ENCODE data around the gene EPB41. TPM values are rescaled to one million over a fixed set of nuclear protein-coding genes. Genes with fewer than 3 reads are reported as not detected.

The EPB41 gene
- total and polyA plus RNA-seq, 2 of the 8 experiments (the other 6 are each of a cell fraction or from before 2014, with no cell fraction given), result 36.7 to 109 TPM

DNA sequence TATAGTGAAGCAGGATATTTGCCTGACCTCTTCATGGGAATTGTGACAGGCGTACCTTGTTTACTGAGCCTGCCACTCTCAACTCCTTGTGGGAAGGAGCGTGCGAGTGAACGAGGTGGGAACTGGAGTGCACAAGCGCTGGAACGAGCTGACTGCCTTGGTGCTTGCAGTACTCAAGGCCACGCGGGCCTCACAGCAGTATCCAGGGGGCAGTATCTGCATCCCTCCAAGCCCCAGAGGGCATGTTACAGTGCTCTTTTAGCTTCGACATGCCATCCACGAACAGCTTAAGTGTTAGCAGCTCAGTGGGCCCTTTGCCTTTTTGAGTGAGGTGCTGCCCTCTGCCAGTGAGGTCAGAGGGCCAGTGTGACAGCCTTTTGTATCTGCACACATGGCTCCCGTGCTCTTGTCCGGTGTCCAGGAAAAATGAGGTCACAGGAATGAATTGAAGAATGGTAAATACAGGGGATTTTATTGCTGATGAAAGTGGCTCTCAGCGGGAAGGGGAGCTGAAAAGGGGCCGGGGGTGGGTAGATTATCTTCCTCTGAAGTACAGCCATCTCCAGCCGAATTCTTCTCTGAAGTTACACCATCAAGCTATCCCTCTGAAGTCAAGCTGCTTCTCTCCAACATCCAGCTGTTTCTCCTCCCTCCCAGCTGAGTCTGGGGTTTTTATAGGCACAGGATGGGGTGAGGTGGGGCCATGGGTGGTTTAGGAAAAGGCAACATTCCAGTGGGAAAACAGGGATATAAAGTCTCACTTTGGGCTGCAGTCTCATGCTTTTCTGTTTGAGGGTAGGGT is 69.3 kb downstream of the EPB41 start:
- no peaks in the 10 kb centered on the region for H3K9me3 ChIP-seq (ENCODE audit: insufficient read depth in 2 of 2, low read depth in 1 of 2, low read length in 1 of 2)
- no peak overlapping the region for H2BK20ac ChIP-seq (ENCODE audit: low read length)
- H3K23me2 ChIP-seq (ENCODE audit: low read depth, low read length), result no peaks in the 10 kb centered on the region
- H3K4ac ChIP-seq (replicated peaks; ENCODE audit: insufficient read length, low read depth, low read length), result no peak overlapping the region
- ChIA-PET CTCF (ENCODE audit: partially characterized antibody) (interaction anchor here (0.6 to 2.7 kb wide), 23 partner anchors 10 to 716 kb away, joined by 3 to 12 read pairs (median 3); no protein-coding TSS in a partner anchor), POLR2A (ENCODE audit: partially characterized antibody) (interaction anchor here (0.6 to 1.1 kb wide), 3 partner anchors 67 to 203 kb away, joined by 3 to 5 read pairs (median 3); partner anchors contain the start of gene EPB41)
- H2AFZ ChIP-seq (ENCODE audit: low read length), result no peak overlapping the region
- peaks cover 4% of the 10 kb centered on the region for H3K79me1 ChIP-seq (ENCODE audit: low read depth, low read length)
- no peak overlapping the region for H3K4me3 ChIP-seq (ENCODE audit: extremely low read depth in 1 of 4, insufficient read depth in 2 of 4, low read depth in 3 of 4, low read length in 4 of 4)
- H3K9ac ChIP-seq (replicated peaks in 1 of 4; ENCODE audit: extremely low read depth in 1 of 4, low read depth in 3 of 4, low read length in 3 of 4), result peak overlapping the region in 1 of 4 experiments; percentile 38; a peak in 1 of 7 replicates
- no peak overlapping the region for H2BK12ac ChIP-seq (ENCODE audit: low read depth, low read length)
- no peak overlapping the region for H3K18ac ChIP-seq (ENCODE audit: extremely low read depth, low read length)
- 61% methylated on average over 15 of the region's 15 CpGs; no CpG with 5 or more reads in 1 of the 2 experiments for WGBS, 2 experiments (ENCODE audit: extremely low coverage in 1 of 2, insufficient coverage in 1 of 2, insufficient read length in 1 of 2, insufficient replicate concordance in 2 of 2, low coverage in 1 of 2, low lambda C conversion rate in 2 of 2, missing lambda C conversion rate in 1 of 2)
- no peak overlapping the region for H4K5ac ChIP-seq (ENCODE audit: insufficient read length, low read depth, low read length)
- no peak overlapping the region for H2BK15ac ChIP-seq (ENCODE audit: low read length)
- H3K36me3 ChIP-seq (ENCODE audit: control insufficient read depth in 2 of 4, insufficient read depth in 4 of 4, low read length in 3 of 4), result no peaks in the 10 kb centered on the region; a peak in 1 of 8 replicates
- no peak overlapping the region for H4K91ac ChIP-seq (replicated peaks; ENCODE audit: insufficient read length, low read length)
- no peaks in the 10 kb centered on the region for H4K20me1 ChIP-seq (replicated peaks in 1 of 2; ENCODE audit: control insufficient read depth in 1 of 2, insufficient read depth in 2 of 2, low read length in 2 of 2)
- H3K56ac ChIP-seq (replicated peaks; ENCODE audit: insufficient read length, low read depth, low read length), result no peak overlapping the region
- no peaks in the 10 kb centered on the region for H3K27me3 ChIP-seq (replicated peaks in 1 of 4; ENCODE audit: control insufficient read depth in 3 of 4, extremely low read depth in 1 of 4, insufficient read depth in 3 of 4, low read length in 3 of 4)
- no peak overlapping the region for H2AK5ac ChIP-seq (ENCODE audit: low read depth, low read length)
- 0 out of 2 replicates have a peak overlapping the region, but pooled peaks have one; percentile 46 for H3K27ac ChIP-seq (ENCODE audit: low read depth, low read length)
- H3K79me2 ChIP-seq (ENCODE audit: control insufficient read depth in 1 of 2, insufficient read depth in 2 of 2, low read length in 2 of 2), result peaks cover 0 to 23% of the 10 kb centered on the region in 2 experiments; a peak in 2 of 4 replicates
- no peak overlapping the region for H3K14ac ChIP-seq (ENCODE audit: insufficient read length)
- H3K23ac ChIP-seq (ENCODE audit: insufficient read length), result no peak overlapping the region
- no peak for FAIRE-seq
- H4K8ac ChIP-seq (ENCODE audit: extremely low read depth, insufficient read depth, low read length), result no peak overlapping the region
- DNase-seq (ENCODE audit: low read depth in 1 of 2, low spot score in 2 of 2), result peak in 1 of 2 experiments; percentile 58
- no peak overlapping the region for H2BK120ac ChIP-seq (replicated peaks; ENCODE audit: low read depth, low read length)
- peak overlapping the region; percentile 36; the same call in 1 of the 2 replicates for H2BK5ac ChIP-seq (ENCODE audit: low read depth, low read length)
- H3K4me1 ChIP-seq (replicated peaks in 1 of 4; ENCODE audit: control insufficient read depth in 3 of 4, insufficient read depth in 4 of 4, low read length in 3 of 4), result peaks cover 2 to 7% (median 5%) of the 10 kb centered on the region in 4 experiments
- H3K4me2 ChIP-seq (ENCODE audit: insufficient read depth in 1 of 2, low read depth in 2 of 2, low read length in 2 of 2), result peak overlapping the region; percentile 22 to 36; a peak in 2 of 4 replicates
- TF ChIP-seq TEAD4 (IDR thresholded peaks at IDR 0.05; ENCODE audit: low read depth, low read length), result 0 out of 2 replicates have a peak, but pooled peaks have one; percentile 36
- TF ChIP-seq MAX (IDR thresholded peaks at IDR 0.05), result peak; percentile 60; the same call in 1 of the 2 replicates
- TF ChIP-seq RAD21 (IDR thresholded peaks at IDR 0.05 in 1 of 2, conservative IDR thresholded peaks at IDR 0.05 in 1 of 2; ENCODE audit: low read depth in 2 of 2, low read length in 2 of 2), result peak; percentile 39 to 50
- TF ChIP-seq CBX5 (IDR thresholded peaks at IDR 0.05; ENCODE audit: low read depth, low read length), result no peak
- TF ChIP-seq SIN3A (conservative IDR thresholded peaks at IDR 0.05 in 1 of 2, IDR thresholded peaks at IDR 0.05 in 1 of 2; ENCODE audit: low read depth in 1 of 2, low read length in 2 of 2), result 0 out of 4 replicates have a peak, but pooled peaks of 1 of the 2 experiments have one; percentile 24
- no peak for TF ChIP-seq TAF1 (IDR thresholded peaks at IDR 0.05; ENCODE audit: low read depth, low read length)
